Endothelial cell (in vitro differentiated cells): Measurements from ENCODE around the gene TTC13. TPM values are rescaled to one million over a fixed set of nuclear protein-coding genes. Genes with fewer than 3 reads are reported as not detected.
A peak's percentile ranks its signal among the peaks of the same experiment; 100 is the strongest.

Source experiments
- DNase-seq: peaks from one replicate; pipeline ENCODE4 v3.0.0; 2021; ENCODE audit warnings: low spot score
- H3K27ac Mint-ChIP-seq: one replicate; pipeline ENCODE4 v1.8.0; 2021; ENCODE audit warnings: mixed read lengths, inconsistent platforms; ENCODE audit not compliant: unreplicated experiment
- H3K27me3 Mint-ChIP-seq: one replicate; pipeline ENCODE4 v1.8.0; 2021; ENCODE audit warnings: mild to moderate bottlenecking, moderate library complexity, mixed read lengths, inconsistent platforms; ENCODE audit not compliant: unreplicated experiment
- H3K36me3 Mint-ChIP-seq: one replicate; pipeline ENCODE4 v1.8.0; 2021; ENCODE audit warnings: mild to moderate bottlenecking, low read depth, mixed read lengths, inconsistent platforms; ENCODE audit not compliant: unreplicated experiment
- H3K4me1 Mint-ChIP-seq: one replicate; pipeline ENCODE4 v1.8.0; 2021; ENCODE audit warnings: mild to moderate bottlenecking, mixed read lengths, inconsistent platforms; ENCODE audit not compliant: unreplicated experiment
- H3K4me3 Mint-ChIP-seq: one replicate; pipeline ENCODE4 v1.8.0; 2021; ENCODE audit warnings: mild to moderate bottlenecking, mixed read lengths, inconsistent platforms; ENCODE audit not compliant: unreplicated experiment
- H3K9me3 Mint-ChIP-seq: one replicate; pipeline ENCODE4 v1.8.0; 2021; ENCODE audit warnings: mixed read lengths, inconsistent platforms; ENCODE audit not compliant: unreplicated experiment
- CTCF ChIP-seq: fragments of 200-600 bp; sonication (generic); IDR thresholded peaks from one replicate; pipeline ENCODE4 v1.5.0; 2021; ENCODE audit warnings: antibody characterized with exemption; ENCODE audit not compliant: unreplicated experiment
- total RNA-seq: library from RNA; stranded (reverse); fragmentation: NEBNext Ultra II Directional; extraction: Animal tissue kit (Norgen Biotek cat#: 25700); gene quantifications from one replicate; pipeline ENCODE4 v1.2.1, GENCODE V29; 2021; ENCODE audit not compliant: unreplicated experiment

The TTC13 gene
- total RNA-seq, 1 donor from 2014 or later: 62.5 TPM

- no peak for DNase-seq
- no peaks in the 10 kb centered on the region for H3K27me3 Mint-ChIP-seq
- no peaks in the 10 kb centered on the region for H3K9me3 Mint-ChIP-seq
- no peaks in the 10 kb centered on the region for H3K4me1 Mint-ChIP-seq
- H3K4me3 Mint-ChIP-seq: no peak overlapping the region
- no peak overlapping the region for H3K27ac Mint-ChIP-seq
- no peaks in the 10 kb centered on the region for H3K36me3 Mint-ChIP-seq
- TF ChIP-seq CTCF: no peak
Measured at GRCh38 chr1:230875370-230875769, 103.3 kb downstream of the TTC13 start.

- peaks cover 9% of the 10 kb centered on the region for H3K27me3 Mint-ChIP-seq
- H3K27ac Mint-ChIP-seq: no peak overlapping the region
- no peaks in the 10 kb centered on the region for H3K9me3 Mint-ChIP-seq
- H3K36me3 Mint-ChIP-seq: no peaks in the 10 kb centered on the region
- H3K4me1 Mint-ChIP-seq: peaks cover 14% of the 10 kb centered on the region
- no peak overlapping the region for H3K4me3 Mint-ChIP-seq
- no peak for TF ChIP-seq CTCF
- DNase-seq: no peak
Measured at GRCh38 chr1:230870916-230871315, 107.7 kb downstream of the TTC13 start.

- peak overlapping the region; percentile 79 for H3K4me3 Mint-ChIP-seq
- peaks cover 14% of the 10 kb centered on the region for H3K4me1 Mint-ChIP-seq
- no peaks in the 10 kb centered on the region for H3K9me3 Mint-ChIP-seq
- H3K27ac Mint-ChIP-seq: no peak overlapping the region
- H3K36me3 Mint-ChIP-seq: no peaks in the 10 kb centered on the region
- peaks cover 9% of the 10 kb centered on the region for H3K27me3 Mint-ChIP-seq
- DNase-seq: no peak
- TF ChIP-seq CTCF: no peak
Measured at GRCh38 chr1:230869500-230869899, 109.2 kb downstream of the TTC13 start.

- Mint-ChIP-seq H3K27me3 (peaks cover 9% of the 10 kb centered on the region), H3K9me3 (no peaks in the 10 kb centered on the region), H3K4me1 (peaks cover 20% of the 10 kb centered on the region), H3K27ac (no peak overlapping the region), H3K4me3 (peak overlapping the region; percentile 86), H3K36me3 (no peaks in the 10 kb centered on the region)
- DNase-seq: no peak
- no peak for TF ChIP-seq CTCF
Measured at GRCh38 chr1:230868736-230869385, 109.8 kb downstream of the TTC13 start.

- Mint-ChIP-seq H3K36me3 (no peaks in the 10 kb centered on the region), H3K9me3 (no peaks in the 10 kb centered on the region), H3K27ac (no peak within 1 kb of the TSS), H3K27me3 (peaks cover 9% of the 10 kb centered on the region), H3K4me3 (peak within 1 kb of the TSS; percentile 92), H3K4me1 (peaks cover 25% of the 10 kb centered on the region)
- DNase-seq: peak; percentile 89
- no peak for TF ChIP-seq CTCF
Measured at GRCh38 chr1:230867903-230868735, 110.5 kb downstream of the TTC13 start, which contains the start of gene C1orf198. Gene C1orf198 (minus strand): TSS chr1:230868521. CDS start chr1:230868512, 9 bp downstream.
